Neural cell (in vitro differentiated cells): ENCODE results near the gene PANK4. TPM values are rescaled to one million over a fixed set of nuclear protein-coding genes. Genes with fewer than 3 reads are reported as not detected.

Source experiments
- H2AFZ ChIP-seq: fragments of 200-600, 300-800 bp; sonication (generic), shearing (Covaris generic); 2 replicates; pipeline ENCODE4 v1.6.0; 2014; ENCODE audit warnings: low read depth, mild to moderate bottlenecking, antibody characterized with exemption, low read length, moderate library complexity
- H3F3A ChIP-seq: fragments of 200-600 bp; shearing (Covaris generic); 2 replicates; pipeline ENCODE4 v1.6.1; 2016; ENCODE audit warnings: mild to moderate bottlenecking, moderate library complexity, mixed read lengths, antibody characterized with exemption, low read length; ENCODE audit not compliant: insufficient read depth, poor library complexity, severe bottlenecking
- H3K27ac ChIP-seq: fragments of 200-600, 300-800 bp; sonication (generic), shearing (Covaris generic); 2 replicates; pipeline ENCODE4 v1.5.1; 2014; ENCODE audit warnings: mild to moderate bottlenecking, low read length, moderate library complexity
- H3K27me3 ChIP-seq: fragments of 300-800, 200-600 bp; sonication (generic), shearing (Covaris generic); 2 replicates; pipeline ENCODE4 v1.6.0; 2014; ENCODE audit warnings: mild to moderate bottlenecking, low read depth, low read length, moderate library complexity; ENCODE audit not compliant: insufficient read depth
- H3K36me3 ChIP-seq: fragments of 300-800, 200-600 bp; sonication (generic), shearing (Covaris generic); 2 replicates; pipeline ENCODE4 v1.5.1; 2014; ENCODE audit warnings: mild to moderate bottlenecking, antibody characterized with exemption, low read length, moderate library complexity; ENCODE audit not compliant: insufficient read depth
- H3K4me2 ChIP-seq: fragments of 300-800, 200-600 bp; sonication (generic), shearing (Covaris generic); 2 replicates; pipeline ENCODE4 v1.6.0; 2014; ENCODE audit warnings: mild to moderate bottlenecking, low read length
- H3K4me3 ChIP-seq: fragments of 300-800, 200-600 bp; sonication (generic), shearing (Covaris generic); 2 replicates; pipeline ENCODE4 v1.5.1; 2014; ENCODE audit warnings: mild to moderate bottlenecking, low read length, moderate library complexity
- H3K79me2 ChIP-seq: fragments of 200-600 bp; shearing (Covaris generic); replicated peaks from 2 replicates; pipeline ENCODE4 v1.6.0; 2014; ENCODE audit warnings: mild to moderate bottlenecking, low read length, moderate library complexity; ENCODE audit not compliant: insufficient read depth
- H3K9ac ChIP-seq: fragments of 300-800, 200-600 bp; sonication (generic), shearing (Covaris generic); 2 replicates; pipeline ENCODE4 v1.6.1; 2016; ENCODE audit warnings: mild to moderate bottlenecking, low read length, mixed read lengths
- H3K9me2 ChIP-seq: fragments of 200-600 bp; shearing (Covaris generic); 2 replicates; pipeline ENCODE4 v1.6.1; 2016; ENCODE audit warnings: mild to moderate bottlenecking, low read length, mixed read lengths; ENCODE audit not compliant: insufficient read depth
- H3K9me3 ChIP-seq: fragments of 200-600, 300-800 bp; sonication (generic), shearing (Covaris generic); 2 replicates; pipeline ENCODE4 v1.6.1; 2016; ENCODE audit warnings: mild to moderate bottlenecking, mixed run types, low read length, moderate library complexity, mixed read lengths
- H4K20me1 ChIP-seq: fragments of 200-600 bp; shearing (Covaris generic); 2 replicates; pipeline ENCODE4 v1.6.1; 2016; ENCODE audit warnings: mild to moderate bottlenecking, mixed run types; ENCODE audit not compliant: insufficient read depth
- CTCF ChIP-seq: fragments of 450-650 bp; IDR thresholded peaks from 2 replicates; pipeline ENCODE4 v1.5.1; 2014; ENCODE audit warnings: antibody characterized with exemption, mild to moderate bottlenecking, moderate library complexity; ENCODE audit not compliant: poor library complexity, severe bottlenecking
- EP300 ChIP-seq: fragments of 450-650 bp; conservative IDR thresholded peaks from 2 replicates; pipeline ENCODE4 v1.6.1; 2014; ENCODE audit warnings: antibody characterized with exemption, mild to moderate bottlenecking, moderate library complexity; ENCODE audit not compliant: poor library complexity, severe bottlenecking
- EZH2 ChIP-seq: fragments of 200-600, 300-800 bp; shearing (Covaris generic), sonication (generic); IDR thresholded peaks from 2 replicates; pipeline ENCODE4 v1.6.1; 2014; ENCODE audit warnings: antibody characterized with exemption, low read length, borderline replicate concordance, mild to moderate bottlenecking; ENCODE audit not compliant: insufficient read depth, poor library complexity, severe bottlenecking
- MXI1 ChIP-seq: fragments of 450-650 bp; conservative IDR thresholded peaks from 2 replicates; pipeline ENCODE4 v1.6.1; 2014; ENCODE audit warnings: antibody characterized with exemption, mild to moderate bottlenecking; ENCODE audit not compliant: poor library complexity, severe bottlenecking
- POLR2AphosphoS5 ChIP-seq: IDR thresholded peaks from 2 replicates; pipeline ENCODE4 v1.6.1; 2012
- RAD21 ChIP-seq: fragments of 450-650 bp; conservative IDR thresholded peaks from 2 replicates; pipeline ENCODE4 v1.6.1; 2014; ENCODE audit warnings: antibody characterized with exemption, mild to moderate bottlenecking, moderate library complexity
- REST ChIP-seq: IDR thresholded peaks from 2 replicates; pipeline ENCODE4 v1.6.1; 2012; ENCODE audit warnings: borderline replicate concordance
- SMC3 ChIP-seq: fragments of 450-650 bp; conservative IDR thresholded peaks from 2 replicates; pipeline ENCODE4 v1.6.1; 2014; ENCODE audit warnings: antibody characterized with exemption, mild to moderate bottlenecking, moderate library complexity; ENCODE audit not compliant: poor library complexity
- TAF1 ChIP-seq: IDR thresholded peaks from 2 replicates; pipeline ENCODE4 v1.6.1; 2012; ENCODE audit warnings: low read depth
- polyA plus RNA-seq: library from polyadenylated mRNA; depleted of rRNA; stranded (reverse); fragments of >200 nt; gene quantifications from 2 replicates; pipeline ENCODE4 v1.2.3, GENCODE V29; 2014

The PANK4 gene
- polyA plus RNA-seq, 1 donor from 2014 or later: 37.9 TPM

- no peak overlapping the region for H3K4me2 ChIP-seq
- no peak overlapping the region for H3K4me3 ChIP-seq
- H3K9me2 ChIP-seq: no peaks in the 10 kb centered on the region
- TF ChIP-seq REST (no peak), MXI1 (no peak), POLR2AphosphoS5 (no peak), RAD21 (no peak), EZH2 (no peak), EP300 (no peak), TAF1 (no peak), SMC3 (no peak)
- H3K27me3 ChIP-seq: no peaks in the 10 kb centered on the region
- H3K9ac ChIP-seq: no peak overlapping the region
- H3F3A ChIP-seq: no peaks in the 10 kb centered on the region
- H3K27ac ChIP-seq: no peak overlapping the region
- H3K79me2 ChIP-seq: peaks cover 40% of the 10 kb centered on the region
- peaks cover 10% of the 10 kb centered on the region for H4K20me1 ChIP-seq
- H2AFZ ChIP-seq: no peak overlapping the region
- no peaks in the 10 kb centered on the region for H3K9me3 ChIP-seq
- H3K36me3 ChIP-seq: no peaks in the 10 kb centered on the region
Measured at GRCh38 chr1:2523191-2523890, 3.1 kb downstream of the PANK4 start.

GRCh38 chr1:2522230-2522629 lies 4.2 kb downstream of the PANK4 start:
- peaks cover 10% of the 10 kb centered on the region for H4K20me1 ChIP-seq

GRCh38 chr1:2520806-2521205 lies 5.6 kb downstream of the PANK4 start:
- Histone ChIP-seq H4K20me1 (peaks cover 10% of the 10 kb centered on the region), H3F3A (no peaks in the 10 kb centered on the region), H3K36me3 (no peaks in the 10 kb centered on the region), H3K79me2 (peaks cover 38% of the 10 kb centered on the region), H3K4me3 (no peak overlapping the region), H3K27ac (no peak overlapping the region), H3K27me3 (no peaks in the 10 kb centered on the region), H3K9me2 (no peaks in the 10 kb centered on the region), H3K9me3 (no peaks in the 10 kb centered on the region), H3K4me2 (no peak overlapping the region), H3K9ac (no peak overlapping the region), H2AFZ (no peak overlapping the region)
- TF ChIP-seq RAD21: no peak
- no peak for TF ChIP-seq TAF1
- no peak for TF ChIP-seq REST
- no peak for TF ChIP-seq SMC3
- no peak for TF ChIP-seq MXI1
- no peak for TF ChIP-seq POLR2AphosphoS5
- TF ChIP-seq EP300: no peak
- TF ChIP-seq CTCF: no peak
- no peak for TF ChIP-seq EZH2

More at GRCh38 chr1:2522230-2522629, 4.2 kb downstream of the PANK4 start:
- H3K9ac ChIP-seq: no peak overlapping the region
- no peak overlapping the region for H3K4me3 ChIP-seq
- no peaks in the 10 kb centered on the region for H3K36me3 ChIP-seq
- no peaks in the 10 kb centered on the region for H3K9me3 ChIP-seq
- no peaks in the 10 kb centered on the region for H3K9me2 ChIP-seq
- no peak overlapping the region for H2AFZ ChIP-seq
- no peak overlapping the region for H3K27ac ChIP-seq
- no peaks in the 10 kb centered on the region for H3K27me3 ChIP-seq
- H3K4me2 ChIP-seq: no peak overlapping the region
- H3K79me2 ChIP-seq: peaks cover 40% of the 10 kb centered on the region
- H3F3A ChIP-seq: no peaks in the 10 kb centered on the region
- TF ChIP-seq RAD21: no peak
